GM12878 (cell line): ENCODE results near the gene REXO2.
A peak's percentile ranks its signal among the peaks of the same experiment; 100 is the strongest.

ENCODE experiments used
- CHD2 ChIP-seq: IDR thresholded peaks from 2 replicates; pipeline ENCODE4 v1.6.1; 2011; ENCODE audit warnings: low read depth, low read length, improper control_type of control experiment, borderline replicate concordance
- CREM ChIP-seq: IDR thresholded peaks from 2 replicates; pipeline ENCODE4 v1.6.1; 2014; ENCODE audit warnings: antibody characterized with exemption, low read depth
- GABPA ChIP-seq: IDR thresholded peaks from 2 replicates; pipeline ENCODE4 v1.6.1; 2014; ENCODE audit warnings: antibody characterized with exemption, low read depth, mild to moderate bottlenecking, inconsistent platforms
- KAT2A ChIP-seq: conservative IDR thresholded peaks from 2 replicates; pipeline ENCODE4 v1.6.1; 2011; ENCODE audit warnings: low read depth, low read length; ENCODE audit not compliant: control insufficient read depth
- MXI1 ChIP-seq: fragments of 150-350 bp; IDR thresholded peaks from 2 replicates; pipeline ENCODE4 v1.6.1; 2011; ENCODE audit warnings: low read depth, mild to moderate bottlenecking, inconsistent platforms, low read length, improper control_type of control experiment
- NR2C2 ChIP-seq: IDR thresholded peaks from 2 replicates; pipeline ENCODE4 v1.6.1; 2011; ENCODE audit warnings: borderline replicate concordance, low read depth; ENCODE audit not compliant: control insufficient read depth, insufficient read length
- POLR2A ChIP-seq: IDR thresholded peaks from 2 replicates; pipeline ENCODE4 v1.6.1; 2011; ENCODE audit warnings: low read depth, mild to moderate bottlenecking, low read length
- ZSCAN29 ChIP-seq: fragments of 450-650 bp; IDR thresholded peaks from 2 replicates; pipeline ENCODE4 v1.6.1; 2017; ENCODE audit warnings: mild to moderate bottlenecking, moderate library complexity
- TF ChIP-seq, protein P1 (sequence below), 3 experiments: IDR thresholded peaks in 2 of 3; conservative IDR thresholded peaks in 1 of 3; 2 replicates each; pipeline ENCODE4 v1.5.1; 2011; ENCODE audit warnings: low read depth in 3 of 3, low read length in 3 of 3, mild to moderate bottlenecking in 3 of 3, control low read depth in 2 of 3, moderate library complexity in 2 of 3, inconsistent platforms in 1 of 3, mixed read lengths in 1 of 3; ENCODE audit not compliant: control insufficient read depth in 2 of 3, insufficient read depth in 1 of 3; ENCODE audit errors: extremely low read depth in 1 of 3
- TF ChIP-seq, protein P2 (sequence below): IDR thresholded peaks from 2 replicates; pipeline ENCODE4 v1.6.1; 2012; ENCODE audit warnings: low read length, inconsistent platforms

GRCh38 chr11:114439229-114440120 lies at the start of gene REXO2:
- TF ChIP-seq ZSCAN29 (no peak), POLR2A (peak; percentile 76), NR2C2 (no peak), CHD2 (no peak), CREM (peak; percentile 64; the same call in 1 of the 2 replicates), MXI1 (peak; percentile 85), KAT2A (no peak), GABPA (no peak)
- TF ChIP-seq, protein P1, sequence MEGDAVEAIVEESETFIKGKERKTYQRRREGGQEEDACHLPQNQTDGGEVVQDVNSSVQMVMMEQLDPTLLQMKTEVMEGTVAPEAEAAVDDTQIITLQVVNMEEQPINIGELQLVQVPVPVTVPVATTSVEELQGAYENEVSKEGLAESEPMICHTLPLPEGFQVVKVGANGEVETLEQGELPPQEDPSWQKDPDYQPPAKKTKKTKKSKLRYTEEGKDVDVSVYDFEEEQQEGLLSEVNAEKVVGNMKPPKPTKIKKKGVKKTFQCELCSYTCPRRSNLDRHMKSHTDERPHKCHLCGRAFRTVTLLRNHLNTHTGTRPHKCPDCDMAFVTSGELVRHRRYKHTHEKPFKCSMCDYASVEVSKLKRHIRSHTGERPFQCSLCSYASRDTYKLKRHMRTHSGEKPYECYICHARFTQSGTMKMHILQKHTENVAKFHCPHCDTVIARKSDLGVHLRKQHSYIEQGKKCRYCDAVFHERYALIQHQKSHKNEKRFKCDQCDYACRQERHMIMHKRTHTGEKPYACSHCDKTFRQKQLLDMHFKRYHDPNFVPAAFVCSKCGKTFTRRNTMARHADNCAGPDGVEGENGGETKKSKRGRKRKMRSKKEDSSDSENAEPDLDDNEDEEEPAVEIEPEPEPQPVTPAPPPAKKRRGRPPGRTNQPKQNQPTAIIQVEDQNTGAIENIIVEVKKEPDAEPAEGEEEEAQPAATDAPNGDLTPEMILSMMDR (IDR thresholded peaks at IDR 0.05 in 2 of 3, conservative IDR thresholded peaks at IDR 0.05 in 1 of 3; ENCODE audit: control insufficient read depth in 2 of 3, extremely low read depth in 1 of 3, insufficient read depth in 1 of 3, low read depth in 3 of 3, low read length in 3 of 3): peak in 2 of 3 experiments; percentile 18 to 40; a peak in 2 of 6 replicates
- TF ChIP-seq, protein P2, sequence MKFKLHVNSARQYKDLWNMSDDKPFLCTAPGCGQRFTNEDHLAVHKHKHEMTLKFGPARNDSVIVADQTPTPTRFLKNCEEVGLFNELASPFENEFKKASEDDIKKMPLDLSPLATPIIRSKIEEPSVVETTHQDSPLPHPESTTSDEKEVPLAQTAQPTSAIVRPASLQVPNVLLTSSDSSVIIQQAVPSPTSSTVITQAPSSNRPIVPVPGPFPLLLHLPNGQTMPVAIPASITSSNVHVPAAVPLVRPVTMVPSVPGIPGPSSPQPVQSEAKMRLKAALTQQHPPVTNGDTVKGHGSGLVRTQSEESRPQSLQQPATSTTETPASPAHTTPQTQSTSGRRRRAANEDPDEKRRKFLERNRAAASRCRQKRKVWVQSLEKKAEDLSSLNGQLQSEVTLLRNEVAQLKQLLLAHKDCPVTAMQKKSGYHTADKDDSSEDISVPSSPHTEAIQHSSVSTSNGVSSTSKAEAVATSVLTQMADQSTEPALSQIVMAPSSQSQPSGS: no peak
